Measurements from ENCODE around the gene SPDYE1.

Gene SPDYE1

GRCh38 chr7:44045226-44046014 lies 47.7 kb downstream of the SPDYE1 start:
- DNase-seq, result no peak

- DNase-seq, result no peak
These were observed 48.8 kb downstream of the SPDYE1 start for GRCh38 chr7:44046321-44047061.

GRCh38 chr7:44048031-44048795 lies 50.5 kb downstream of the SPDYE1 start:
- DNase-seq, result no peak

- no peak for DNase-seq
These were observed 52.6 kb downstream of the SPDYE1 start for GRCh38 chr7:44050121-44050914.

- no peak for DNase-seq
These were observed 53.3 kb downstream of the SPDYE1 start for GRCh38 chr7:44050915-44051560.

- DNase-seq, result no peak
These were observed 54.0 kb downstream of the SPDYE1 start for GRCh38 chr7:44051611-44052220.

GRCh38 chr7:44052771-44053365 lies 55.2 kb downstream of the SPDYE1 start:
- DNase-seq, result no peak

GRCh38 chr7:44056681-44057080 lies 59.0 kb downstream of the SPDYE1 start:
- no peak for DNase-seq

- no peak for DNase-seq
These were observed 59.6 kb downstream of the SPDYE1 start for GRCh38 chr7:44057181-44057848.

GRCh38 chr7:44057849-44058758 lies 60.4 kb downstream of the SPDYE1 start:
- DNase-seq, result no peak

- DNase-seq, result no peak
These were observed 61.1 kb downstream of the SPDYE1 start for GRCh38 chr7:44058759-44059218.

GRCh38 chr7:44059219-44060090 lies 61.8 kb downstream of the SPDYE1 start:
- no peak for DNase-seq

All from GOT3 (cell line).